Hepatocyte (in vitro differentiated cells): ENCODE measurements around the gene OVAAL. TPM values are rescaled to one million over a fixed set of nuclear protein-coding genes. Genes with fewer than 3 reads are reported as not detected.

Experiments
- DNase-seq: peaks from one replicate; pipeline ENCODE4 v3.0.0-alpha.2; 2016; ENCODE audit warnings: low spot score
- H2AFZ ChIP-seq: fragments of 200-600 bp; sonication (generic); 2 replicates; pipeline ENCODE4 v1.6.0; 2016; ENCODE audit warnings: antibody characterized with exemption, mild to moderate bottlenecking
- H3K27ac ChIP-seq: fragments of 200-600 bp; sonication (generic); 2 replicates; pipeline ENCODE4 v1.5.1; 2016; ENCODE audit warnings: mild to moderate bottlenecking
- H3K27me3 ChIP-seq: fragments of 200-600 bp; sonication (generic); 2 replicates; pipeline ENCODE4 v1.6.1; 2016
- H3K36me3 ChIP-seq: fragments of 200-600 bp; sonication (generic); replicated peaks from 2 replicates; pipeline ENCODE4 v1.5.1; 2016; ENCODE audit warnings: low read depth; ENCODE audit not compliant: insufficient read depth
- H3K4me1 ChIP-seq: fragments of 200-600 bp; sonication (generic); 2 replicates; pipeline ENCODE4 v1.5.1; 2016; ENCODE audit warnings: mild to moderate bottlenecking, moderate library complexity; ENCODE audit not compliant: insufficient read depth
- H3K4me2 ChIP-seq: fragments of 200-600 bp; sonication (generic); 2 replicates; pipeline ENCODE4 v1.6.0; 2016
- H3K4me3 ChIP-seq: fragments of 200-600 bp; sonication (generic); 2 replicates; pipeline ENCODE4 v1.5.1; 2016; ENCODE audit warnings: mild to moderate bottlenecking
- H3K79me2 ChIP-seq: fragments of 200-600 bp; sonication (generic); 2 replicates; pipeline ENCODE4 v1.6.0; 2017; ENCODE audit warnings: mild to moderate bottlenecking
- H3K9me2 ChIP-seq: fragments of 200-600 bp; sonication (generic); replicated peaks from 2 replicates; pipeline ENCODE4 v1.6.0; 2017; ENCODE audit warnings: mild to moderate bottlenecking; ENCODE audit not compliant: insufficient read depth
- H3K9me3 ChIP-seq: fragments of 200-600 bp; sonication (generic); 2 replicates; pipeline ENCODE4 v1.5.1; 2016; ENCODE audit warnings: low read depth, mild to moderate bottlenecking
- H4K20me1 ChIP-seq: fragments of 200-600 bp; sonication (generic); 2 replicates; pipeline ENCODE4 v1.6.0; 2016; ENCODE audit warnings: mild to moderate bottlenecking; ENCODE audit not compliant: insufficient read depth, poor library complexity, severe bottlenecking
- EZH2 ChIP-seq: fragments of 200-600 bp; sonication (generic); IDR thresholded peaks from 2 replicates; pipeline ENCODE4 v1.6.1; 2016; ENCODE audit warnings: antibody characterized with exemption, mild to moderate bottlenecking, borderline replicate concordance
- EZH2phosphoT487 ChIP-seq: fragments of 200-600 bp; sonication (generic); IDR thresholded peaks from one replicate; pipeline ENCODE4 v1.6.1; 2018; ENCODE audit warnings: antibody characterized with exemption, mild to moderate bottlenecking, low read depth, moderate library complexity; ENCODE audit not compliant: unreplicated experiment, severe bottlenecking
- WGBS: methylation state at CpG from one replicate; pipeline ENCODE4 v1.1.6; 2016; ENCODE audit warnings: low lambda C conversion rate; ENCODE audit errors: missing lambda C conversion rate; 5-methylcytosine and 5-hydroxymethylcytosine counted together
- polyA plus RNA-seq: library from polyadenylated mRNA; unstranded; fragments of >200 nt; fragmentation: Nextera tagmentation; extraction: Ambion mirVana; gene quantifications from 2 replicates; pipeline ENCODE4 v1.2.1, GENCODE V29; 2016
- total RNA-seq: library from RNA; depleted of rRNA; stranded (reverse); fragments of >200 nt; gene quantifications from 2 replicates; pipeline ENCODE4 v1.2.3, GENCODE V29; 2014
- TF ChIP-seq, protein P1 (sequence below): fragments of 200-600 bp; sonication (generic); IDR thresholded peaks from 2 replicates; pipeline ENCODE4 v1.5.1; 2016; ENCODE audit warnings: antibody characterized with exemption, mild to moderate bottlenecking; ENCODE audit not compliant: poor library complexity

OVAAL gene
- total and polyA plus RNA-seq, 2 experiments from 2014 or later, result not detected

DNA sequence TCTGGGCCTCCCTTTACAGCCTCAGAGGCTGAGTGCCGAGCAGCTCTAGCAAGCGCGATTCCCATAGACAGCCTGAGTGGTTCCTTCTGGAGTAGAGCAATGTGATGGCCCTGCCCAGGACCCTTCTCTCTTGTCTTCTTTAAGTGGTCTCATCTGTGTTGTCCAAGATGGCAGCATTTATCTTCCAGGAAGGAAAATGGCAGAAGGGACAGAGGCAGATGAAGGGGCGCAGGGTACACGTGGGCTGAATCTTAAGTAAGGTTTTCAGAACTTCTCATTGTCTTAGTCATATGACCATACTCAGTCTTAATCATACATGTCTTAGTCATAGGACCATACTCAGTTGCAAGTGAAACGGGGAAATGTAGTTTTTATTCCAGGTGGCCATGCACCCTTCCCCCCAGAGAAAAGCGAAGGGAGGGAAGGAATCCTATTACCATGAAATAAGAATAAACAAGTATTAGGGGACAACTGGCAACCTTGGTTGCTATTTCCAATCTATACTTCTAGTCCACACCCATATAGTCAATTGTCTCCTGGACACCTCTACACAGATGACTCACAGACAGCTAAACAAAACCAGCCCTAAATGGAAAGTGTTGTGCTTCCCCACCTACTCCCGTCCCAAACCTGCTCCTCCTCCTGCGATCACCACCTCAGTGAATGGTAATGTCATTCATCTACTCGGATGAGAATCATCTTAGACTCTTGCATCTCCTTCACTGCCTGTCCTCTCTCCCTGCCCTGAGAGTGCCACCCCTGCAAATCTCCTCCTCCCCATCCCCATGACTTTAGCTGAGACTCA lies 13.3 kb downstream of the OVAAL start:
- H3K4me1 ChIP-seq, result peaks cover 22% of the 10 kb centered on the region
- no peak overlapping the region for H3K4me2 ChIP-seq
- no peak overlapping the region for H3K27ac ChIP-seq
- no peak overlapping the region for H3K4me3 ChIP-seq
- H3K9me2 ChIP-seq, result no peaks in the 10 kb centered on the region
- H3K27me3 ChIP-seq, result no peaks in the 10 kb centered on the region
- no peaks in the 10 kb centered on the region for H3K9me3 ChIP-seq
- no peaks in the 10 kb centered on the region for H3K36me3 ChIP-seq
- H2AFZ ChIP-seq, result no peak overlapping the region
- TF ChIP-seq EZH2, result no peak
- TF ChIP-seq EZH2phosphoT487, result no peak
- TF ChIP-seq, protein P1, sequence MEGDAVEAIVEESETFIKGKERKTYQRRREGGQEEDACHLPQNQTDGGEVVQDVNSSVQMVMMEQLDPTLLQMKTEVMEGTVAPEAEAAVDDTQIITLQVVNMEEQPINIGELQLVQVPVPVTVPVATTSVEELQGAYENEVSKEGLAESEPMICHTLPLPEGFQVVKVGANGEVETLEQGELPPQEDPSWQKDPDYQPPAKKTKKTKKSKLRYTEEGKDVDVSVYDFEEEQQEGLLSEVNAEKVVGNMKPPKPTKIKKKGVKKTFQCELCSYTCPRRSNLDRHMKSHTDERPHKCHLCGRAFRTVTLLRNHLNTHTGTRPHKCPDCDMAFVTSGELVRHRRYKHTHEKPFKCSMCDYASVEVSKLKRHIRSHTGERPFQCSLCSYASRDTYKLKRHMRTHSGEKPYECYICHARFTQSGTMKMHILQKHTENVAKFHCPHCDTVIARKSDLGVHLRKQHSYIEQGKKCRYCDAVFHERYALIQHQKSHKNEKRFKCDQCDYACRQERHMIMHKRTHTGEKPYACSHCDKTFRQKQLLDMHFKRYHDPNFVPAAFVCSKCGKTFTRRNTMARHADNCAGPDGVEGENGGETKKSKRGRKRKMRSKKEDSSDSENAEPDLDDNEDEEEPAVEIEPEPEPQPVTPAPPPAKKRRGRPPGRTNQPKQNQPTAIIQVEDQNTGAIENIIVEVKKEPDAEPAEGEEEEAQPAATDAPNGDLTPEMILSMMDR, result no peak
- H4K20me1 ChIP-seq, result no peaks in the 10 kb centered on the region
- DNase-seq, result no peak
- WGBS, result 93% methylated on average over 10 of the region's 10 CpGs
- H3K79me2 ChIP-seq, result no peaks in the 10 kb centered on the region

DNA sequence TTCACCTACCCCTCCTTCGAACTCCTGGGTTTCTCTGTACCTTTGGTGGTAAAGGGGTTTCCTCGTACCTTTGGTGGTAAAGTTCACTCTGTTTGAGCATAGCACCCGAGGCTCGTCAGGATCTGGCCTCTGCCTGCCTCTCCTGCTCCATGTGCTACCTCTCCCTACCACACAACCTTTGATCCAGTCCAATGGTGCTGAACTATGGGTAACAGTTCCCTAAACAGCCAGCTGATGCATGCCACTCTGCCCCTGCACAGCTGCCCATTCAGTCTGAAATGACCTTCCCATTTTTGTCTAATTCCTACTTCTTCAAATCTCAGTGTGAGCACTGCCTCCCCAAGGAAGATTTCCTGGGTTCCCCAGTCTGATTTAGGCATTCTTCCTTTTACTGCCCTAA lies 14.0 kb downstream of the OVAAL start:
- Histone ChIP-seq H3K4me1 (peaks cover 16% of the 10 kb centered on the region), H3K27me3 (no peaks in the 10 kb centered on the region), H3K79me2 (no peaks in the 10 kb centered on the region), H3K9me2 (no peaks in the 10 kb centered on the region), H3K36me3 (no peaks in the 10 kb centered on the region), H4K20me1 (no peaks in the 10 kb centered on the region), H3K4me3 (no peak overlapping the region), H3K9me3 (no peaks in the 10 kb centered on the region), H2AFZ (no peak overlapping the region), H3K4me2 (no peak overlapping the region), H3K27ac (no peak overlapping the region)
- TF ChIP-seq EZH2phosphoT487 (no peak), EZH2 (no peak)
- TF ChIP-seq, protein P1, result no peak
- DNase-seq, result no peak
- WGBS, result 88% methylated on average over 4 of the region's 4 CpGs

- Histone ChIP-seq H3K9me2 (no peaks in the 10 kb centered on the region), H3K79me2 (no peaks in the 10 kb centered on the region), H3K27ac (peak overlapping the region; percentile 63), H3K9me3 (no peaks in the 10 kb centered on the region), H3K36me3 (no peaks in the 10 kb centered on the region), H3K4me1 (peaks cover 10% of the 10 kb centered on the region), H3K27me3 (no peaks in the 10 kb centered on the region), H2AFZ (peak overlapping the region; percentile 21), H4K20me1 (no peaks in the 10 kb centered on the region), H3K4me3 (no peak overlapping the region), H3K4me2 (peak overlapping the region; percentile 51)
- TF ChIP-seq EZH2 (no peak), EZH2phosphoT487 (no peak)
- TF ChIP-seq, protein P1, result no peak
- WGBS, result 59% methylated on average over 4 of the region's 4 CpGs
- no peak for DNase-seq
Measured at GRCh38 chr1:180574031-180574713, 15.4 kb downstream of the OVAAL start.
